GM19328 (cell line): ENCODE results near the gene EIF5AL1.
A peak's percentile ranks its signal among the peaks of the same experiment; 100 is the strongest.
"Not testable (repeated sequence)": the region's sequence is repeated elsewhere in the genome, so short reads cannot be mapped to it uniquely, and the experiment has no call there.

ENCODE experiments used
- ATAC-seq: cut with Tn5 transposase; IDR thresholded peaks from one replicate; pipeline ENCODE4 v1.9.1; 2021; ENCODE audit warnings: mild to moderate bottlenecking, moderate library complexity; ENCODE audit not compliant: unreplicated experiment

EIF5AL1 gene

DNA sequence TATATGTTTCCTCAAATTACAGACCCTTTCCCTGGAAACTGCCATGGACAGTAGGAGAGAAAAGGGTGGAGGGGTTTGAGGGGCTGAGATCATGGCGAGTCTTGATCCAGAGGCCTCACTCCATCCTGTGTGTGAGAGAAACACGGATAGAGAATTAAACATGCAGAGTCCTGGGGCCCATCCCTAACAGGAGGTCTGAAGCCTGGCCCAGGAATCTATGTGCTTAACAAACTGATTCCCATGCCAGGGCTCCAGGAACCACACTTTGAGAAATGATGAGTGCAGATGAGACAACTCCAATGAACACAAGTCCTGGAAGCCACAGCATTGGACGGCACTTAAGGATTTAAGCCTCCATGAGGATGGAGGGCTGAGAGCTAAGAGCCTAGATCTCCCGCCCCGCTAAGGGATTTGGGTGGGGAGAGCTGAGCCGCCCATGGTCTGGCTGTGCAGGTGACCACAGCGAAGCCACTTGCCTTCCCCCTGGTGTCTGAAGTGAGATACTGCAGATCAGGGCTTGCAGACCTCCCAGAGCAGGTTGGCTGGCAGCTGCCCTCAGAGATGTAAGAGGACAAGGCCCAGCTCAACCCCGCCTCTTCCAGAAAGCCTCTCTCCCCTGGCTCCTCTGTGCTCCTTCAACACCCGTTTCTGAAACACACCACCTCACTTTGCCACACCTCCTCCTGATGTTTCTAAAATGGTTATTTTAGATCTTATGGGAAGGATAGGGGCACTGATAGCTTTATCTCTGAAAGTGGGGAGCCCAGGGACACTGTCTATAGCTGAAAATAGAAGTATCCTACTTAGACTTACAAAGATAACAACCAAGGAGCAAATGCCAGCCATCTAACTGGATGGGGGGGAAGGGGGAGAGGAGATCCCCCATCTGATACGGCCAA is 24.8 kb upstream of the EIF5AL1 start:
- ATAC-seq, result peak; percentile 62

DNA sequence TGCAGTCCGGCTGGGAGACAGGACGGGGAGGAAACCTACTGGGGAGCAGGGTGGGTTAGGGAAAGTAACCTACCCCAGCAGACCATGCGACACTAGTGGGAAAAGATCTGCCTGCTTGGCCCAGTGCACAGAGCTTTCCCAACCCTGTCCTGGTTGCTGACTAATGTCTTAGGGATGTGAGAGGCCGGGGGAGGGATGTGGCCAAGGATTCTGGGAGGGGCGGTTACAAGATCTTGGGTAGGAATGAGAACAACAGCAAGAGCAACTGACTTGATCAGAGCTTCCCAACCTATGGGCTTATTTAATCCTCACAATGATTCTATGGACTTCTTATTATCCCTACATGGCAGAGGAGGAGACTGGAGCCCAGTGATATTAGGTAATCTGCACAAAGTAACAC is 24.0 kb upstream of the EIF5AL1 start:
- ATAC-seq, result no peak

DNA sequence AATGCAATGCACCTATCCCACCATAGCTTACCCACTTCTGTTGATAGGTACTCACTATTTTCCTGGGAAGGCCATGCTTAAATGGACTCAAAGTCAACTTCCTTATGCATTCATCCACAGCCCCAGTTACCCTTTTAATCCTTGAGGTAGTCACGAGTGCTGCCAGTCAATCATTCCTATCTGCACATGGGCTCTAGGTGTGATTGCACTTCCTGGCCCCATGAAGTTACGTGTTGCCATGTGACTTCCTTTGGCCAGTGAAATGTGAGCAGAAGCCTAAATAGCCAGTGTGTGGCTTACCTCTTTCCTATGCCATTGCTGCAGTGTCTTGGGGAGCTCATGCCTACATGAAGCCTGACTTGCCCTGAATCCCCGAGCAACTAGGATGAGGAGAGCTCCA is 23.5 kb upstream of the EIF5AL1 start:
- no peak for ATAC-seq

DNA sequence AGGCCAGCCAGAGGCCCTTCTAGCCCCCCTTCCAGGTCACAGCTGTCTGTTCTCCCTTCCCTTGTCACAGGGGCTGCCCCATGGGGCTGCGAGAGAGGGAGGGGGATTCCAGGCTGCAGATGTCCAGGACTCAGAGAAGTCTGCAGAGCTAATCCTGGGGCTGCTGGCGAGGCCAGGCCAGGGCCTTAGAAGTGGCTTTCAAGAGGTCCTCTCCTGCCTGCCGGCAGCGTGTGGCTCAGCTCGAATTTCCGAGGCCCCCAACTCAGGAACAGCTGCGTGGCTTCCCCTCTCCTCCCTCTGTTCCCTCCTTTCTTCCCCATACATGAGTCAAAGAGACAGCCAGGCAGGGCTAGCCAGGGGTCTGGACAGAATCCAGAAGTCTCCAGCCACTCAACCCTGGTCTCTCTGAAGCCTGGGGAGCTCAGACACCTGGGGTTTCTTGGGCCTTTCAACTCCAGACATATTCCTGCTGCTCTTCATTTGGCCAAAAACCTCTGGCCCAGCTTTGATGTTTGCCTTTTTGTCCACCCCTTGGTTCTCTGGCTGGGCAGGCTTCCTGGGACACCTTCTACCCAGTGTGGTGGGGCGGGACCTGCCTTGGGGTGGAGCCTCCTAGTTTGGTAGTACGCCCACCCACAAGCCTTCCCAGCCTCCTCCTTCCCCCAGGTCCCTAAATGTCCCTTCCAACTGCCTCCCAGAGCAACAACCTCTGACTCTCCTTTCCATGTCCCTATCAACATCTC is 21.8 kb upstream of the EIF5AL1 start:
- no peak for ATAC-seq

DNA sequence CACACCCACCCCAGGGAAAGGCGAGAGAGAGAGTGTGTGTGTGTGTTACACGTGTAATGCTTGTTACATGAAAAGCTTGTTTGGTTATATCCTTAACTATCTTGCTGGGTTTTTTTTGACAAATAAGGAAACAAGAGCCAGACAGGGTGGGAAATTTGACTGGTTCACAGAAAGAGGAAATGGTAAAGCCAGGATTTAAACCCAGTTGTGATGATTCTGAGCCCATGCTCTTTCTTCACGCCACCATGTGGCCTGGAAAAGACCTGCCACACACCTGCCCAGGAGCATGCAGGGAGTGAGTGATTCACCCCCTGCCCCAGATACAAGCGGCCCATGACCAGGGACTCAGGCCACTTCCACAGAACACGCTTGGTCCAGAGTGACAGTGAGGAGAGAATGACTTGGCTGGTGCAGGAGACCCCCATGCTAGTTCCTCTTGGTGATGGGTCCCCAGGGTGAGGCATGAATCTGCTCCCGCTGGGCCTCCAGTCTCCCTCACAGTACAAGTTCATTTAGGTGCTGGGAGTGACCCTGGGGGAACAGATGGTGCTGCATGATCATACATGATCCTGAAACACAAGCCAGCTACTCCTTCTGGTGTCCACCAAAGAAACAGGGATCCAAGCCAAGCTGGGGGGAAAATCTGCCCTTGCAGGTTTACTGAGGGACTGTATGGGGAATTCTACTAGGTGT is 21.0 kb upstream of the EIF5AL1 start:
- no peak for ATAC-seq

DNA sequence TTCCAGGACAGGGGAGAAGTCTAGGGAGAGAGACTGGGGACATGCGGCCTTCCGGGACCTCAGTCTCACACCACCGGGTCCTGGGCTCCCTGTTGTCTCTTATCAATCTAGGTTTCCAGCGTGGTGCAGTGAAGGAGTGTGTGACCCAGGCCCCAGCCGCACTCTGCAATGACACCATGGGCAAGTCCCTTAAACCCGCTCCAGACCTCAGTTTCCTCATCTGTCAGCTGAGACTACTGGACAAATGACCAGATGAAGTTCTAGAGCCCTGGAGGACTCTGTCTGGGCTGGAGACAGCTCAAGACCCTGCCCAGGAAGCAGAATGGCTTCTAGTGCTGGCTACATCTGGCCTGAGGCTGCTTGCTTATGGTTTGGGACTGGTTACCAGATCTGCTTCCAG is 20.1 kb upstream of the EIF5AL1 start:
- ATAC-seq, result no peak

DNA sequence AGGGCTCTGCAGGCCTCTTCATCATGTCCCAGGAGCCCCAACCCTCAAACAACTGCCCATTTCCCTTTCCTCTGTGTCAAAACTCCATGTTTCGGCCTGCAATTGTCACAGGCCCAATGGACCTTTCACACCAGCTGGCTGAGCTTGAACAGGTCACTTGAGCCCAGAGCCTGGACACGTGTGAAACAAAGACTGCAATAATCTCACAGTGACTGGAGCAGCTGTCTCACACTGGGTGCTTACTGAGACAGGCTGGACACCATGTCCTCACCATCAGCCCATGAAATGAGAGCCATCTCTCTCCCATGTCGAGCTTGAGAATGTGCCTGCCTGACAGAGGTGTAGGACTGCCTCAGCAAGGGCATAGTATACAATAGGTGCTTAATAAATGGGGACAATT is 19.5 kb upstream of the EIF5AL1 start:
- no peak for ATAC-seq

DNA sequence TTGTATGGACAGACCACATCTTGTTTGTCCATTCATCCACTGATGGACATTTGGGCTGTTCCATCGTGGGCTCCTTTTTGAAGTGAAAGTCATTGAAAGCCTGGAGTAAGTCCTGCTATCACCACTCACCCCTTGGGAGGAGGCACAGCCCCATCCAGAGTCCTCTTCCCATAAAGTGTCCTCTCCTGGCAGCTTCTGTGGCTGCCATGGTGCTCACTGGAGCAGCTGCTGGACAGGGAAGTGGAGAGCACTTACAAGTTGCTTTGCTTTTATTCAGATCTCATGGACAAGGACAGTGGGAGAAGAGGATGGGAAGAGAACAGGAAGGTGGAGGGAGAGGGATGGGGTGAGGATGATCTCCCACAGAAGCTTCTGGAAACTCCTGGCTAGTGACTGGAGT is 18.5 kb upstream of the EIF5AL1 start:
- no peak for ATAC-seq

DNA sequence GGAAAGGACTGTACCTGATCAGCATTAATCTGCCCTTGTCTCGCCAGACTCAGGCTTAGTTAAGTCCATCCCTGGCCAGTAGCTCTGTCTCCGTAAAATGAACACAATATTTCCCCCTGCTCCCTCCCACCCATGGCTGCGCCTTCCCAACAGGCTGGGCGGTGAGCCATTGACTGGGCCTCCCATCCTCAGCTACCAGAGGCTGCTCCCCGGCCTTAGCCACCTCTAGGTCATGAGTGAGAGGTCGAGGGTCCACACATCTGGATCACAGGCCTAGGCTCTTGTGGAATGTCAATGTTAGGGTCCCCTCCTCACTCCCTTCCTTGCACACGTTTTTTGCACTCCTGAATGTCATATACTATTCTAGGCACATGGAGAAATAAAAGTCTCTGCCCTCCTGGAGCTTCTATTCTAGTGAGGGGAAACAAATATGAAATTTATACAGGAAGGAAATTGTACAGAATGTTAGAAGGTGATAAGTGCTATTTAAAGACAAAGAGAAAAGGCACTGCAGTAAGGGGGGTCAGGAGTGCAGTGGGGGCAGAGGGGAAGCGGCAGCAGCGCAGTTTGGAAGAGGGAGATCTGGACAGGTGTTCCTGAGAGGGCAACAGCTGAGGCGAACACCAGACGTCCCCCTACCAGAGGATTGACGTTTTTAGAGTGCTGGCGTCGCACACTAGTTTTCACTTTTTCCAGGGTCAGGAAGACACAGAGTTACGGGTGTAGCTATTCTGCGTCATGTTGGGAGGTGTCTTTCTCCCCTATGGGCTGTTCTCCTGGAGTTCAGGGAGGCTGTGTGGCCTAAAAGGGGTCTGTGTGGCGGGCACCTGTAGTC is 17.2 kb upstream of the EIF5AL1 start:
- ATAC-seq, result no peak

DNA sequence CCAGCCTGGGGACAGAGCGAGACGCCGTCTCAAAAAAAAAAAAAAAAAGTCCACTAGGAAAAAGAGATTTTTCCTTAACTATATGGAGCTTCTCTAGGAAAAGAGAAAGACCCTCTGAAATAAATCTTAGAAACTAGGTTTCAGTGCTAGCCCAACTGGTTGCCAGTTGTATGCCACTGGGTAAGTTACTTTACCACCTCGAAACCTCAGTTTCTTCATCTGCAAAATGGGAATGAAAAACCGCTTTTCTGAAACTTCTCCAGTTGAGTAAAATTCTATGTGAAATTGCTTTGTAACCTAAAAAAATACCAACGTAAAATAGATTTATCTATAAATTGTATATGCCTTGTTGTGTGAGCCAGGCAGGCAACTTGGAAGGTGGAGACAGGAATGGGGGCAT is 16.5 kb upstream of the EIF5AL1 start:
- ATAC-seq, result no peak

DNA sequence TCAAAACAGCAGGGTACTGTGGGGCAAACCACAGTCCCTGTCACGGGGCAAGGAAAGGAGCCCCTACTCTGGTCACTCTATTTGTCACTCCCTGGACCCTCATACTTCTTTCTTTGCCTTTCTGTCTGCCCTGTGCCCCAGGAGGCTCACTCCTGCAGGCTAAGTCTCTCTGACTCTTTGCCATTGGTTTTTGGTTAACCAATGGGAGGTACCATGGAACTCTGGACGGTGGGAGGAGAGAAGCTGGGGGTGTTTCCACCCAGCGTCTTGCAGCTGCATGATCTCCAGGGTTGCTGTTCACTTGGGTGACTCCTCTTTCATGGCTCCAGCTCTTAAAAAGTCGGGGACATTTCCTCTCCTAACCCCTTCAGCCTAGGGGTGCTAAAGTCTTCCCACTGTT is 15.4 kb upstream of the EIF5AL1 start:
- no peak for ATAC-seq

DNA sequence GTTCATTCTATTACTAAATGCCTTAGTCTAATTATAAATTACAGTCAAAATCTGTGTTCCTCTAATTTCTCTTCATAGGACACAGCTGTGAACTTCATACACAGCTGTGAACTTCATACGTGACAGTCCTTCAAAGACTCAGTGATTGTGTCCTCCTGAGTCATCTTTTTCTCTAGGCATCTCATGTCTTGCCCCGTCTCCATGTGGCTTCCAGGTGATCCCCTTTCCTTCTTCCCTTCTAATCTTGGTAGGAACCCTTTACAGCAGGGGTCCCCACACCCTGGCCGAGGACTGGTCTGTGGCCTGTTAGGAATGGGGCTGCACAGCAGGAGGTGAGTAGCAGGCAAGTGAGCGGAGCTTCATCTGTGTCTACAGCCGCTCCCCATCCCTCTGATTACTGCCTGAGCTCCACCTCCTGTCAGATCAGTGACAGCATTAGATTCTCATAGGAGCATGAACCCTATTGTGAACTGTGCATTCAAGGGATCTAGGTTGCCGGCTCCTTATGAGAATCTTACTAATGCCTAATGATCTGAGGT is 14.0 kb upstream of the EIF5AL1 start:
- no peak for ATAC-seq

DNA sequence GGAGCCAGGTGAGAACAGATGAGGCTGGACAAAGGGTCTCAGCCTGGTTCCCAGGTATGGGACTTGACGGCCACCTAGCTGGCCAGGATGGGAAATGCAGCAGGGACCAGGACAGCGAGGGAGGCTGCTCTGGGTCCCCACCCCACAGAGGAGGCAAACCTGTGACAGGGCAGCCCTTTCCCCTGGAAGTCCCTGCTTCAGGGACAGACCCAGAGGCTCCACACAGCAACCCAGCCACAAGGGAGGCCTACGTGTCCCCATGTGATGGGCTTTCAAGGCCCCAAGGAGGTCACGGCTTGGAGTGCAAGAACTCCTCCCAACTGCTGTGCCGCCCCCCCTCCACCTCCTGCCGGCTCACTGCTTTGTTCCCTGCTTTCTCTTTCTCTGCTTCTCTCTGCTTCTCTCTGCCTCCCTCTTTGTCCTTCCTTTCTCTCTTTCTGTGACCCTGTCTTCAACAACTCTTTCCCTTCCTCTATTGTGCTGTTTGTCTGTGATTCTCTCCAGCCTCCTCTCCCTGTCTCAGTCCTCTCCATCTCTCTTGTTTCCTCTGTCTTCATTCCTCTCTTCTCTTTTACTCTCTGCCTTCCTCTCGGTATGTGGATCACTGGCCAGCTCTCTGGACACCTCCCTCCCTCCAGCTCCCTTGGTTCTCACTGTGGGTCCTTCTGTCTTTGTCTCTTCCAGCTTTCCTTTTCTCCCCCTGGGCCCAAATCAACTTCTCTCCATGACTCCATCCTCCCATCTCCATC is 9.6 kb upstream of the EIF5AL1 start:
- ATAC-seq, result no peak

DNA sequence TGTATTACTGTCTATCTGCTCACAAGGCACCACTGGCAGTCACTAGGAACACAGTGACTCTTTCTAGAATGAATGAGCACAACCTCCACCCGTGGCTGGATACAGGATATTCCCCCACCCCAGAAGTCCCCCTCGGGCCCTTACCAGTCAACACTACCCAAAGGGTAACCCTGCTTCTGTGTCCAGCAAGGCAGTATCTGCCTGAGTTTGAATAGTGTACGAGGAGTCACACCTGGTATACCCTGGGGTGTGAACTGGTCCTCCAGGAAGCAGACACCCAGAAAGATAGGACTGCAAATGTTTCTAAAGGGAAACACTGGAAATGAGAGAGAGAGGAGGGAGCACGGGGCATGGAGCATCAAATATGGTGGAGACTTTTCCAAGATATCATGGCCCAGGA is 8.5 kb upstream of the EIF5AL1 start:
- not testable (repeated sequence) for ATAC-seq

DNA sequence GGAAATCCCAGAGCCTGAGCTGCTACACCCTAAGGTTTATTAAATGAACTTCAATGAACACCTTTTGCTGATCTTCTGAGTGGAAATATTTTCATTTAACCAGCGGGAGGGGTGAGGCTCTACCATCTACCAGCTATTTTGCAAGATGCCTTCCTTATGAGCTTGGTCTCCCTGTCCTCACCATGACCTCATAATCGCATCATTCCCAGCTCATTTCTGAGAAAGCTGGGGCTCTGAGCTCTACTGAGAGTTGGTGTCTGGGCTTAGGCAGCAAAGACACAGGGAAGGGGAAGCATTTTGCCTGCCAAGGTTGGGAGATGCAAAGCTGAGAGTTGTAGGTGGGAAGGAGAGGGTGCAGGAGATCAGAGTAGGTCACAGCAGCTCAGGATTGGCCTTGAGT is 7.8 kb upstream of the EIF5AL1 start:
- ATAC-seq, result not testable (repeated sequence)

DNA sequence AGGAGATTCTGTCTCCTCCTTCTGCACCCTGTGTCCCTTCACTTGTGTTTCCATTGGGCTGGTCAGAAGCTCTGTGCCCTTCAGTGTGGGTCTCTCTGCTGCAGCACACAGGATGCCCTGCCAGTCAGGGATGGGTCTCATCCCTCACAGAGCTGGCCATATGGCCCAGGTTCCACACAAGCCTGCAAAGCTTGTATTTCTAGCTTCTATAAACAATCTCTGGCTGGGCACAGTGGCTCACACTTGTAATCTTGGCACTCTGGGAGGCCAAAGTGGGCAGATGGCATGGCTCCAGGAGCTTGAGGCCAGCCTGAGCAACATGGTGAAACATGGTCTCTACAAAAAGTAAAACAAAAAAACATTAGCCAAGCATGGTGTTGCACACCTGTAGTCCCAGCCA is 7.0 kb upstream of the EIF5AL1 start:
- not testable (repeated sequence) for ATAC-seq

DNA sequence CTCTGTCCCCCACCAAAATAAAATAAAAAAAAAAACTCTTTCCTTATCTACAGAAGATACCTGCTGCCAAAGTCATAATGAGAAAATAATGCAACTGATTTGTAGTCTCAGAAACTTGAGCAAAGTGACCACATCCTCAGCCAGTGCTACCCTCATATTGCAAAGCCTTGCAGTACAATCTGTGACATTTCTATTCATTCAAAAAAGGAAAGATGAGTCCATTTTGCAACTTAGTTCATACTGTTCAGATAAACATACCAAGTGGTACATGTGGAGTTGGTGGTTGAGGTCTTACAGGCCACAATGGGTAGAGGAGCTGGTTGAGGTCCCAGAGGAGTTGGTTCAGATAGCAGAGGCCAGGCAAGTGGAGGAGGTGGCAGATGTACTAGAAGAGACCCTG is 6.5 kb upstream of the EIF5AL1 start:
- ATAC-seq, result no peak

DNA sequence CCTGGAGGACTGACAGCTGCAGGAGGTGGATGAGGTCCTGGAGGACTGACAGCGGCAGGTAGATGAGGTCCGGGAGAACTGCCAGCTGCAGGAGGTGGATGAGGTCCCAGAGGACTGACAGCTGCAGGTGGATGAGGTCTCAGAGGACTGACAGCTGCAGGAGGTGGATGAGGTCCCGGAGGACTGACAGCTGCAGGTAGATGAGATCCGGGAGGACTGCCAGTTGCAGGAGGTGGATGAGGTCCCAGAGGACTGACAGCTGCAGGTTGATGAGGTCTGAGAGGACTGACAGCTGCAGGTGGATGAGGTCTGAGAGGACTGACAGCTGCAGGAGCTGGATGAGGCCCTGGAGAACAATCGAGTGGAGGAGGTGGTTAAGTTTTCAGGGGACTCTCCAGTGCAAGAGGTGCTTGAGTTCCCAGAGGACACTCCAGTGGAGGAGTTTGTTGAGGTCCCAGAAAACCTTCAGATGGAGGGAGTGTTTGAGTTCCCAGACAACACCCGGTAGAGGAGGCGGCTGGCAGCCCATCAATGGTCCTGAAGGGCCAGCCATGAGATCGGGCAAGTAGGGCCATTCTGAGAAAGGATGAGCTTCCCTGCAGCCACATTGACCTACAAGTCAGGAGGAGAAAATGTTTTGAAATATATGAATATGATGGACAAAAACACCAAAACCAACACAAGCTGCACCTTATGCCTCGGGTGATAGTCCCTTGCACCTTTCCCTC is 4.7 kb upstream of the EIF5AL1 start:
- ATAC-seq, result no peak

DNA sequence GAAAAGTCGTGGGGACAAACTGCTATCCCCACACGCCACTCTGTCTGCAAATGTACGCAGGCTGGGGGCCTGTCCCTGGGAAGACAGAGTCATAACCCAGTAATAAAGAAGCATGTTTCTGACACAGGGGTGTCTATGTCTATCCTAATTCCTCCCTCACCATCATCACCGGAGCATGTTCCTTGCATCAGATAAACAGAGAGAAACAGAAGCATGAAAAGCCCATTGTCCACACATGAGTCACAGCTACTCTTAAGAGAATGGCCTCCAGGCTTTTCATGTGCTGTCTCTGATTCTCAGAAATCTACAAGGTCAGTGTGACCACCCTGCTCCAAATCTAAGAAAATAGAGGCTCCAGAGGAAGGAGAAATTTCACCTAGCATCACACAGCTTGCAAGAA is 4.1 kb upstream of the EIF5AL1 start:
- not testable (repeated sequence) for ATAC-seq
